Amniotic epithelial cell (primary cell): ENCODE data around the gene EFHD2.
"Not testable (repeated sequence)": the region's sequence is repeated elsewhere in the genome, so short reads cannot be mapped to it uniquely, and the experiment has no call there.

Source experiments
- DNase-seq: peaks from one replicate; pipeline ENCODE4 v3.0.0-alpha.2; 2010; ENCODE audit warnings: low read depth

Gene EFHD2

GRCh38 chr1:15388201-15388880 is 21.3 kb upstream of the EFHD2 start:
- no peak for DNase-seq

GRCh38 chr1:15389828-15390227 is 19.9 kb upstream of the EFHD2 start:
- DNase-seq: not testable (repeated sequence)

- DNase-seq: no peak
Measured at GRCh38 chr1:15390667-15391066, 19.0 kb upstream of the EFHD2 start.

GRCh38 chr1:15391366-15391765 is 18.3 kb upstream of the EFHD2 start:
- DNase-seq: no peak

- no peak for DNase-seq
Measured at GRCh38 chr1:15393475-15394257, 16.0 kb upstream of the EFHD2 start.

- no peak for DNase-seq
Measured at GRCh38 chr1:15394258-15394690, 15.4 kb upstream of the EFHD2 start.

- DNase-seq: no peak
Measured at GRCh38 chr1:15397236-15397635, 12.5 kb upstream of the EFHD2 start.

- peak; percentile 75 for DNase-seq
Measured at GRCh38 chr1:15399710-15400109, 10.0 kb upstream of the EFHD2 start.

GRCh38 chr1:15400627-15401026 is 9.1 kb upstream of the EFHD2 start:
- DNase-seq: no peak

GRCh38 chr1:15401391-15402055 is 8.2 kb upstream of the EFHD2 start:
- no peak for DNase-seq

- DNase-seq: no peak
Measured at GRCh38 chr1:15402809-15403450, 6.8 kb upstream of the EFHD2 start.

GRCh38 chr1:15403962-15404580 is 5.6 kb upstream of the EFHD2 start:
- DNase-seq: no peak

GRCh38 chr1:15405106-15405850 is 4.4 kb upstream of the EFHD2 start:
- DNase-seq: no peak

- peak; percentile 40 for DNase-seq
Measured at GRCh38 chr1:15406614-15407559, 2.8 kb upstream of the EFHD2 start.

- DNase-seq: no peak
Measured at GRCh38 chr1:15407580-15407979, 2.1 kb upstream of the EFHD2 start.

GRCh38 chr1:15408890-15409387 is 749 bp upstream of the EFHD2 start:
- no peak for DNase-seq

- no peak for DNase-seq
Measured at GRCh38 chr1:15410223-15410883, 665 bp downstream of the EFHD2 start.

GRCh38 chr1:15410884-15411245 is 1.2 kb downstream of the EFHD2 start:
- no peak for DNase-seq

GRCh38 chr1:15411593-15412137 is 2.0 kb downstream of the EFHD2 start:
- DNase-seq: peak; percentile 50
